Hepatocyte (in vitro differentiated cells): Measurements from ENCODE around the gene UBTD1. TPM values are rescaled to one million over a fixed set of nuclear protein-coding genes. Genes with fewer than 3 reads are reported as not detected.

Experiments
- DNase-seq: peaks from one replicate; pipeline ENCODE4 v3.0.0-alpha.2; 2016; ENCODE audit warnings: low spot score
- H2AFZ ChIP-seq: fragments of 200-600 bp; sonication (generic); 2 replicates; pipeline ENCODE4 v1.6.0; 2016; ENCODE audit warnings: antibody characterized with exemption, mild to moderate bottlenecking
- H3K27ac ChIP-seq: fragments of 200-600 bp; sonication (generic); 2 replicates; pipeline ENCODE4 v1.5.1; 2016; ENCODE audit warnings: mild to moderate bottlenecking
- H3K27me3 ChIP-seq: fragments of 200-600 bp; sonication (generic); 2 replicates; pipeline ENCODE4 v1.6.1; 2016
- H3K36me3 ChIP-seq: fragments of 200-600 bp; sonication (generic); replicated peaks from 2 replicates; pipeline ENCODE4 v1.5.1; 2016; ENCODE audit warnings: low read depth; ENCODE audit not compliant: insufficient read depth
- H3K4me1 ChIP-seq: fragments of 200-600 bp; sonication (generic); 2 replicates; pipeline ENCODE4 v1.5.1; 2016; ENCODE audit warnings: mild to moderate bottlenecking, moderate library complexity; ENCODE audit not compliant: insufficient read depth
- H3K4me2 ChIP-seq: fragments of 200-600 bp; sonication (generic); 2 replicates; pipeline ENCODE4 v1.6.0; 2016
- H3K4me3 ChIP-seq: fragments of 200-600 bp; sonication (generic); 2 replicates; pipeline ENCODE4 v1.5.1; 2016; ENCODE audit warnings: mild to moderate bottlenecking
- H3K79me2 ChIP-seq: fragments of 200-600 bp; sonication (generic); 2 replicates; pipeline ENCODE4 v1.6.0; 2017; ENCODE audit warnings: mild to moderate bottlenecking
- H3K9me2 ChIP-seq: fragments of 200-600 bp; sonication (generic); replicated peaks from 2 replicates; pipeline ENCODE4 v1.6.0; 2017; ENCODE audit warnings: mild to moderate bottlenecking; ENCODE audit not compliant: insufficient read depth
- H3K9me3 ChIP-seq: fragments of 200-600 bp; sonication (generic); 2 replicates; pipeline ENCODE4 v1.5.1; 2016; ENCODE audit warnings: low read depth, mild to moderate bottlenecking
- H4K20me1 ChIP-seq: fragments of 200-600 bp; sonication (generic); 2 replicates; pipeline ENCODE4 v1.6.0; 2016; ENCODE audit warnings: mild to moderate bottlenecking; ENCODE audit not compliant: insufficient read depth, poor library complexity, severe bottlenecking
- EZH2 ChIP-seq: fragments of 200-600 bp; sonication (generic); IDR thresholded peaks from 2 replicates; pipeline ENCODE4 v1.6.1; 2016; ENCODE audit warnings: antibody characterized with exemption, mild to moderate bottlenecking, borderline replicate concordance
- EZH2phosphoT487 ChIP-seq: fragments of 200-600 bp; sonication (generic); IDR thresholded peaks from one replicate; pipeline ENCODE4 v1.6.1; 2018; ENCODE audit warnings: antibody characterized with exemption, mild to moderate bottlenecking, low read depth, moderate library complexity; ENCODE audit not compliant: unreplicated experiment, severe bottlenecking
- WGBS: methylation state at CpG from one replicate; pipeline ENCODE4 v1.1.6; 2016; ENCODE audit warnings: low lambda C conversion rate; ENCODE audit errors: missing lambda C conversion rate; 5-methylcytosine and 5-hydroxymethylcytosine counted together
- polyA plus RNA-seq: library from polyadenylated mRNA; unstranded; fragments of >200 nt; fragmentation: Nextera tagmentation; extraction: Ambion mirVana; gene quantifications from 2 replicates; pipeline ENCODE4 v1.2.1, GENCODE V29; 2016
- total RNA-seq: library from RNA; depleted of rRNA; stranded (reverse); fragments of >200 nt; gene quantifications from 2 replicates; pipeline ENCODE4 v1.2.3, GENCODE V29; 2014
- TF ChIP-seq, protein P1 (sequence below): fragments of 200-600 bp; sonication (generic); IDR thresholded peaks from 2 replicates; pipeline ENCODE4 v1.5.1; 2016; ENCODE audit warnings: antibody characterized with exemption, mild to moderate bottlenecking; ENCODE audit not compliant: poor library complexity

The UBTD1 gene
- total and polyA plus RNA-seq, 2 experiments from 2014 or later = 12.8 to 37.0 TPM

DNA sequence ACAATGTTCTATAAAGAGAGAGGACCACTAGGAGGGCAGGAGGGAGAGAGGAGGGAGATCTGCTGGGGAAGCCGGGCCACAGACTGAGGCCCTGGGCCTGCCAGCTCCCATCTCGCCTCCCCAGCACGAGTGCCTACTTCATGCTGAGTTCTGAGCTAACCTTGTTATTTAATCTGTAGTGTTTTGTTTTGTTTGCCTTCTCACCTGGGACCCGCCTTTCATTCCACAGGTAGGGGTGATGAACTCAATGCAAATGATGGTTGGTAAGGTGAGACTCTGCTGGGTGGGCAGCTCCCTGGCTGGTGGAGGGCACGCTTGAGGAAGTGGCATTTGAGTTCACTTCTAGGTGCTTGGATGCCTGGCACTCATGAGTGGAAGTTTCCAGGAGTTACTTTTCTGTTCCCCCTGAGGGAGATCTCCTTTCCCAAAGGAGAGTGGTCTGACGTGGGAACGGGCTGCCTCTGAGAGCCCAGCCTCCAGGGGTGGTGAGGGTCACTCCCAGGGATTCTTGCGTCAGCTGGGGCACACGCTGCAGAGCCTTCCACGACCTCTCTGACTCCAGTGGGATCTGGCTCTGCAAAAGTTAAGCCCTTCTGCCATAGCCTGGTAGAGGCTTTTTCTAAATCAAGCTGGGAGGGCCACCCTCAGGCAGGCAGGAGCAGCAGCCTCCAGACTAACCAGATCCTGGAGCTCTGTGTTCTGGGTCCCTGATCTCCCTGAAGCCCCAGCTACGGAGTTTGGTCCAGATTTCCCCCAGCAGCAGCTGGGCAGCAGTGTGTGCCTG is 22.4 kb downstream of the UBTD1 start:
- Histone ChIP-seq H3K4me3 (no peak overlapping the region), H3K9me2 (no peaks in the 10 kb centered on the region), H2AFZ (no peak overlapping the region), H3K4me1 (no peaks in the 10 kb centered on the region), H3K27me3 (no peaks in the 10 kb centered on the region), H3K9me3 (no peaks in the 10 kb centered on the region), H3K79me2 (peaks cover 22% of the 10 kb centered on the region), H3K27ac (no peak overlapping the region), H3K4me2 (no peak overlapping the region), H4K20me1 (no peaks in the 10 kb centered on the region), H3K36me3 (no peaks in the 10 kb centered on the region)
- 71% methylated on average over 11 of the region's 11 CpGs for WGBS
- DNase-seq = no peak
- no peak for TF ChIP-seq EZH2
- no peak for TF ChIP-seq EZH2phosphoT487
- TF ChIP-seq, protein P1, sequence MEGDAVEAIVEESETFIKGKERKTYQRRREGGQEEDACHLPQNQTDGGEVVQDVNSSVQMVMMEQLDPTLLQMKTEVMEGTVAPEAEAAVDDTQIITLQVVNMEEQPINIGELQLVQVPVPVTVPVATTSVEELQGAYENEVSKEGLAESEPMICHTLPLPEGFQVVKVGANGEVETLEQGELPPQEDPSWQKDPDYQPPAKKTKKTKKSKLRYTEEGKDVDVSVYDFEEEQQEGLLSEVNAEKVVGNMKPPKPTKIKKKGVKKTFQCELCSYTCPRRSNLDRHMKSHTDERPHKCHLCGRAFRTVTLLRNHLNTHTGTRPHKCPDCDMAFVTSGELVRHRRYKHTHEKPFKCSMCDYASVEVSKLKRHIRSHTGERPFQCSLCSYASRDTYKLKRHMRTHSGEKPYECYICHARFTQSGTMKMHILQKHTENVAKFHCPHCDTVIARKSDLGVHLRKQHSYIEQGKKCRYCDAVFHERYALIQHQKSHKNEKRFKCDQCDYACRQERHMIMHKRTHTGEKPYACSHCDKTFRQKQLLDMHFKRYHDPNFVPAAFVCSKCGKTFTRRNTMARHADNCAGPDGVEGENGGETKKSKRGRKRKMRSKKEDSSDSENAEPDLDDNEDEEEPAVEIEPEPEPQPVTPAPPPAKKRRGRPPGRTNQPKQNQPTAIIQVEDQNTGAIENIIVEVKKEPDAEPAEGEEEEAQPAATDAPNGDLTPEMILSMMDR = no peak

DNA sequence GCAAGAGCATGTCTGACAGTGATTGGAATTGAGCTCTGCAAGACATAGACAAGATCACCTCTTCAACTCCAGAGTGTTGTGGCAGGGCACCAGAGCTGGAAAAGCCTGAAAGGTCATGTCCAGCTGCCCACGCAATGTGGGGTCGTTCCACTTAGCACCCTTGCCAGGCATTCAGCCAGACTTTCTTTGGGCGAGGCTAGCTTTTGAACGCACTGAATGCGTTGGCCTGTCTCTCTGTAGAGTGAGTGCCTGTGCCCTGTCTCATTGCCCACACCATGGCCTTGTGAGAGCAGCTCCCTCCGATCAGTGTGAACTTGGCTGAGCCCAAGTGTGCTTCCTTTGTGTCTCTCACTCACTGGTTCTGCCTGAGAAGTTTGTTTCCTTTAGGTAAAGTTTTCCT is 23.3 kb downstream of the UBTD1 start:
- Histone ChIP-seq H3K9me3 (no peaks in the 10 kb centered on the region), H3K79me2 (peaks cover 22% of the 10 kb centered on the region), H3K4me1 (no peaks in the 10 kb centered on the region), H3K27me3 (no peaks in the 10 kb centered on the region), H3K36me3 (no peaks in the 10 kb centered on the region), H3K9me2 (no peaks in the 10 kb centered on the region), H3K4me3 (no peak overlapping the region), H2AFZ (no peak overlapping the region), H3K27ac (no peak overlapping the region), H3K4me2 (no peak overlapping the region), H4K20me1 (no peaks in the 10 kb centered on the region)
- DNase-seq = no peak
- TF ChIP-seq, protein P1 = no peak
- TF ChIP-seq EZH2 (no peak), EZH2phosphoT487 (no peak)
- WGBS = 97% methylated on average over 6 of the region's 6 CpGs

DNA sequence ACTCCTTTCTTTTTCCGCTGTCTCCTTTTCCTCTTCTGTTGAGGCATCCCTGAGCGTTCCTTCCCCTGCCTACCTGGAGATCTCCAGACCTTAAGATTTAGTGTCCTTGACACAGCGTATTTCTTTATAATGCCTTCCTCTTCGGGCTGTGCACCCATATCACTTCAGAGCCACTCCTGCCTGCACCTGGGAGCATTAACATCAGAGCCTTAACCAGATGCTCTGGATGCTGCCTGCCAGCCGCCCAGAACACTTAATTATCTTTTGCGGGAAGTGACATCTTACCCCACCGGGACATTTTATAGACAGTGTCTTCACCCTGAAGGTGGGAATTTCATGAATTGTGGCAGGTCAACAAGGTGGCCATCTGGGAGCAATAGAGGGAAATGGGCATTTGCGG is 24.2 kb downstream of the UBTD1 start:
- no peak overlapping the region for H3K27ac ChIP-seq
- no peak overlapping the region for H2AFZ ChIP-seq
- H3K36me3 ChIP-seq = no peaks in the 10 kb centered on the region
- TF ChIP-seq EZH2phosphoT487 = no peak
- TF ChIP-seq, protein P1 = no peak
- no peak for TF ChIP-seq EZH2
- H3K4me1 ChIP-seq = no peaks in the 10 kb centered on the region
- H3K27me3 ChIP-seq = no peaks in the 10 kb centered on the region
- 88% methylated on average over 8 of the region's 8 CpGs for WGBS
- no peaks in the 10 kb centered on the region for H3K9me2 ChIP-seq
- no peaks in the 10 kb centered on the region for H4K20me1 ChIP-seq
- H3K9me3 ChIP-seq = no peaks in the 10 kb centered on the region
- H3K79me2 ChIP-seq = peaks cover 22% of the 10 kb centered on the region
- H3K4me2 ChIP-seq = no peak overlapping the region
- H3K4me3 ChIP-seq = no peak overlapping the region
- no peak for DNase-seq
